OCI-LY3 (cell line): ENCODE results near the gene TOLLIP.

Source experiments
- EZH2phosphoT487 ChIP-seq: fragments of 200-600 bp; shearing (Covaris generic); IDR thresholded peaks from 2 replicates; pipeline ENCODE4 v1.6.1; 2018; ENCODE audit warnings: antibody characterized with exemption, mixed run types, low read depth
- TF ChIP-seq, protein P1 (sequence below): fragments of 200-600, 300-600 bp; sonication (generic); IDR thresholded peaks from 2 replicates; pipeline ENCODE4 v1.5.1; 2014; ENCODE audit warnings: antibody characterized with exemption, low read length, low read depth

DNA sequence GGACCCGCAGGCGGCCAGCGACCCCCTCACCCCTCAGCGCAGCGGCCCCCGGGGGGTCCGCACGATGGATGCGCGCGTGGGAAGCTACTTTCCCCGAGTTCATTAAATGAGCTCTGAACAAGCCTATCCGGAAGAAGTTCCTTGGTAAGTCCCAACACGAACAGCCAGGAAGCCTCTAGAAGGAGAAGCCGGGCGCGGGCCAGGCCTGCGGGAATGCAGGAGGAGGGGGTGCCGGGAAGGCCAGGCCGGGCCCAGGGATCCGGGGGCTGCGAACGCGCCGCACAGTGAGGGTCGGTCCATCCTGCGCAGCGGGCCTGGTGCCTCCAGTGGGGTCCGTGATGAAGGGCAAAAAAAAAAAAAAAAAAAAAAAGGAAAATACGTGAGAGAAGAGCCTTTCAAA is 36.9 kb downstream of the TOLLIP start:
- TF ChIP-seq, protein P1, sequence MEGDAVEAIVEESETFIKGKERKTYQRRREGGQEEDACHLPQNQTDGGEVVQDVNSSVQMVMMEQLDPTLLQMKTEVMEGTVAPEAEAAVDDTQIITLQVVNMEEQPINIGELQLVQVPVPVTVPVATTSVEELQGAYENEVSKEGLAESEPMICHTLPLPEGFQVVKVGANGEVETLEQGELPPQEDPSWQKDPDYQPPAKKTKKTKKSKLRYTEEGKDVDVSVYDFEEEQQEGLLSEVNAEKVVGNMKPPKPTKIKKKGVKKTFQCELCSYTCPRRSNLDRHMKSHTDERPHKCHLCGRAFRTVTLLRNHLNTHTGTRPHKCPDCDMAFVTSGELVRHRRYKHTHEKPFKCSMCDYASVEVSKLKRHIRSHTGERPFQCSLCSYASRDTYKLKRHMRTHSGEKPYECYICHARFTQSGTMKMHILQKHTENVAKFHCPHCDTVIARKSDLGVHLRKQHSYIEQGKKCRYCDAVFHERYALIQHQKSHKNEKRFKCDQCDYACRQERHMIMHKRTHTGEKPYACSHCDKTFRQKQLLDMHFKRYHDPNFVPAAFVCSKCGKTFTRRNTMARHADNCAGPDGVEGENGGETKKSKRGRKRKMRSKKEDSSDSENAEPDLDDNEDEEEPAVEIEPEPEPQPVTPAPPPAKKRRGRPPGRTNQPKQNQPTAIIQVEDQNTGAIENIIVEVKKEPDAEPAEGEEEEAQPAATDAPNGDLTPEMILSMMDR, result no peak
- TF ChIP-seq EZH2phosphoT487, result no peak
